ENCODE data around the gene RELN.

RELN gene

GRCh38 chr7:103499976-103500375 is 489.5 kb downstream of the RELN start:
- TF ChIP-seq TAF1 (IDR thresholded peaks at IDR 0.05; ENCODE audit: borderline replicate concordance, insufficient read depth, low read length) (no peak), POLR2AphosphoS5 (IDR thresholded peaks at IDR 0.05; ENCODE audit: low read depth, low read length) (no peak), SIN3A (IDR thresholded peaks at IDR 0.05; ENCODE audit: borderline replicate concordance, insufficient read depth, low read length) (no peak), REST (IDR thresholded peaks at IDR 0.05; ENCODE audit: insufficient read depth in 1 of 2, low read depth in 2 of 2, low read length in 2 of 2) (no peak), FOXP2 (optimal IDR thresholded peaks at IDR 0.05; ENCODE audit: borderline replicate concordance, extremely low read depth, extremely low read length, insufficient read depth) (no peak)

GRCh38 chr7:103487419-103487818 is 502.0 kb downstream of the RELN start:
- TF ChIP-seq SIN3A (IDR thresholded peaks at IDR 0.05; ENCODE audit: borderline replicate concordance, insufficient read depth, low read length) (no peak), TAF1 (IDR thresholded peaks at IDR 0.05; ENCODE audit: borderline replicate concordance, insufficient read depth, low read length) (no peak), POLR2AphosphoS5 (IDR thresholded peaks at IDR 0.05; ENCODE audit: low read depth, low read length) (no peak), FOXP2 (optimal IDR thresholded peaks at IDR 0.05; ENCODE audit: borderline replicate concordance, extremely low read depth, extremely low read length, insufficient read depth) (no peak), REST (IDR thresholded peaks at IDR 0.05; ENCODE audit: insufficient read depth in 1 of 2, low read depth in 2 of 2, low read length in 2 of 2) (no peak)

GRCh38 chr7:103480771-103481170 is 508.7 kb downstream of the RELN start:
- no peak for TF ChIP-seq FOXP2 (optimal IDR thresholded peaks at IDR 0.05; ENCODE audit: borderline replicate concordance, extremely low read depth, extremely low read length, insufficient read depth)
- TF ChIP-seq TAF1 (IDR thresholded peaks at IDR 0.05; ENCODE audit: borderline replicate concordance, insufficient read depth, low read length) = no peak
- TF ChIP-seq SIN3A (IDR thresholded peaks at IDR 0.05; ENCODE audit: borderline replicate concordance, insufficient read depth, low read length) = no peak

GRCh38 chr7:103474956-103475355 is 514.5 kb downstream of the RELN start:
- TF ChIP-seq REST (IDR thresholded peaks at IDR 0.05; ENCODE audit: insufficient read depth in 1 of 2, low read depth in 2 of 2, low read length in 2 of 2) (no peak), FOXP2 (optimal IDR thresholded peaks at IDR 0.05; ENCODE audit: borderline replicate concordance, extremely low read depth, extremely low read length, insufficient read depth) (no peak), SIN3A (IDR thresholded peaks at IDR 0.05; ENCODE audit: borderline replicate concordance, insufficient read depth, low read length) (no peak), TAF1 (IDR thresholded peaks at IDR 0.05; ENCODE audit: borderline replicate concordance, insufficient read depth, low read length) (no peak)

- TF ChIP-seq REST (IDR thresholded peaks at IDR 0.05; ENCODE audit: insufficient read depth in 1 of 2, low read depth in 2 of 2, low read length in 2 of 2) (no peak), TAF1 (IDR thresholded peaks at IDR 0.05; ENCODE audit: borderline replicate concordance, insufficient read depth, low read length) (no peak), FOXP2 (optimal IDR thresholded peaks at IDR 0.05; ENCODE audit: borderline replicate concordance, extremely low read depth, extremely low read length, insufficient read depth) (no peak), POLR2AphosphoS5 (IDR thresholded peaks at IDR 0.05; ENCODE audit: low read depth, low read length) (no peak), SIN3A (IDR thresholded peaks at IDR 0.05; ENCODE audit: borderline replicate concordance, insufficient read depth, low read length) (no peak)
Observed at GRCh38 chr7:103469095-103469948, 520.1 kb downstream of the RELN start.

Measured in PFSK-1 (cell line).